ENCODE measurements around the gene CNTN4. TPM values are rescaled to one million over a fixed set of nuclear protein-coding genes. Genes with fewer than 3 reads are reported as not detected.

CNTN4 gene
- total RNA-seq, 1 donor from 2014 or later = 16.1 TPM

DNA sequence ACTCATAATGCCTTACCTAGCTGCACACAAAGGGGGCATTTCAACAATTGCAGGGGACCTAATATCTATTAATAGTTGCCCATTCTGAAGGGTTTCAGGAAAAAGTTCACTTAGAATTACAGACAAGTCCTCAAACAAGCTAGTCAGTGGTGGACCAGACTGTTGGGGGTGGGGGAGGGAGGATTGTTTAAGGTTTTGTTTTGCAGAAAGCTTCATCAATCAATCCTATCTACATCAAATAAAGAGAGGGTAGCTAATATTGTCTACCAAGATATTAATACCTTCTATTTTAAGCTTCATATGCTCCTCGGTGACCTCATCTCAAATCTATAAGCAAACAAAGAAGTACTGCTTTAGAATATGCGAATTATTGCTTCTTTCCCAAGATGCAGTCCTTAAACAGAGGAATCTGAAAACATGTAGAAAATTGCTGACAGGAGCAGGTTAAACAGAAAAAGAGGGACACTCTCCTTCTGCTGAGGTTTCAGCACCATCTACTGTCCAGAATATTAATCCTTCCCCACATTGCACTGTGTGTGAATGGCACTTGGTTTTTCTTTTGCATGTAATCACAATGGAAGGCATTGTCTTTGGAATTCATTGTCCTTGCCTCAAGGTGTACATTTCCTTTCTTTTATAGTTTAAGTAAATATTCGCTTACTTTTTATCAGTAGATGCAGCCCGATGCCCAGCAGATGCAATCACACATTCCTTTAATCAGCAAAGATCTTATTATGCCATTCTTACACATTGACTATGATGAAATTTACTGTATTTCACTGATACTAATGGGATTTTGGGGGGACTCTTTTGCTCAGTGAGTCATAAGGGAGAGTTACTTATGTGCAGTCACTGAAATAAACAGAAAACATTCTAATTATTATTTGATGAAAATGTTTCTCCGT is 916.8 kb downstream of the CNTN4 start:
- TF ChIP-seq, protein P1, sequence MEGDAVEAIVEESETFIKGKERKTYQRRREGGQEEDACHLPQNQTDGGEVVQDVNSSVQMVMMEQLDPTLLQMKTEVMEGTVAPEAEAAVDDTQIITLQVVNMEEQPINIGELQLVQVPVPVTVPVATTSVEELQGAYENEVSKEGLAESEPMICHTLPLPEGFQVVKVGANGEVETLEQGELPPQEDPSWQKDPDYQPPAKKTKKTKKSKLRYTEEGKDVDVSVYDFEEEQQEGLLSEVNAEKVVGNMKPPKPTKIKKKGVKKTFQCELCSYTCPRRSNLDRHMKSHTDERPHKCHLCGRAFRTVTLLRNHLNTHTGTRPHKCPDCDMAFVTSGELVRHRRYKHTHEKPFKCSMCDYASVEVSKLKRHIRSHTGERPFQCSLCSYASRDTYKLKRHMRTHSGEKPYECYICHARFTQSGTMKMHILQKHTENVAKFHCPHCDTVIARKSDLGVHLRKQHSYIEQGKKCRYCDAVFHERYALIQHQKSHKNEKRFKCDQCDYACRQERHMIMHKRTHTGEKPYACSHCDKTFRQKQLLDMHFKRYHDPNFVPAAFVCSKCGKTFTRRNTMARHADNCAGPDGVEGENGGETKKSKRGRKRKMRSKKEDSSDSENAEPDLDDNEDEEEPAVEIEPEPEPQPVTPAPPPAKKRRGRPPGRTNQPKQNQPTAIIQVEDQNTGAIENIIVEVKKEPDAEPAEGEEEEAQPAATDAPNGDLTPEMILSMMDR (IDR thresholded peaks at IDR 0.05; ENCODE audit: unreplicated experiment) = peak; percentile 61
- no peaks in the 10 kb centered on the region for H3K27me3 Mint-ChIP-seq
- H3K27ac Mint-ChIP-seq = no peak overlapping the region
- H3K36me3 Mint-ChIP-seq (ENCODE audit: insufficient read depth) = no peaks in the 10 kb centered on the region
- H3K4me1 Mint-ChIP-seq (ENCODE audit: low read depth) = peaks cover 33% of the 10 kb centered on the region
- no peak for DNase-seq (ENCODE audit: low spot score, unreplicated experiment)
- no peaks in the 10 kb centered on the region for H3K9me3 Mint-ChIP-seq (ENCODE audit: low read depth)
- H3K4me3 Mint-ChIP-seq (ENCODE audit: low read depth) = peak overlapping the region; percentile 27

DNA sequence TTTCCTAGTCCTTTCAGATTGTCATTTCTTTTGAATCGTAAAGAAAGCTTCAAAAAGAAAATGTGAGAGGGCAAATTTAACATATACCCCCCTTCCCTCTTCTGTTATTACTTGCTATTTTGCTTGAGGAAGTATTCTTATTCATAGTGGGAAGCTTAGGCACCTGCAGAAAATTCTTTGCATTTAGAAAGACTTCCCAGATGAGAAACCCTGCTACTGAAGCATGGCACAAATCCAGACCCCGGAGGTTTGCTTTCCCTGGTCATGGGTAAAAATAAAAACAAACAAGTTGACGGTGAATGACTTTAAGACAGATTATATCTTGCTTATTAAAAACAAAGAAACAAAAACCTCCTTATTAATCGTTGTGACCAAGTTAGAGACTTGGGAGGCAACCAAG is 917.6 kb downstream of the CNTN4 start:
- TF ChIP-seq, protein P1 (IDR thresholded peaks at IDR 0.05; ENCODE audit: unreplicated experiment) = no peak
- H3K4me1 Mint-ChIP-seq (ENCODE audit: low read depth) = peaks cover 33% of the 10 kb centered on the region
- no peak overlapping the region for H3K27ac Mint-ChIP-seq
- DNase-seq (ENCODE audit: low spot score, unreplicated experiment) = no peak
- no peaks in the 10 kb centered on the region for H3K27me3 Mint-ChIP-seq
- H3K36me3 Mint-ChIP-seq (ENCODE audit: insufficient read depth) = no peaks in the 10 kb centered on the region
- no peaks in the 10 kb centered on the region for H3K9me3 Mint-ChIP-seq (ENCODE audit: low read depth)
- H3K4me3 Mint-ChIP-seq (ENCODE audit: low read depth) = no peak overlapping the region

DNA sequence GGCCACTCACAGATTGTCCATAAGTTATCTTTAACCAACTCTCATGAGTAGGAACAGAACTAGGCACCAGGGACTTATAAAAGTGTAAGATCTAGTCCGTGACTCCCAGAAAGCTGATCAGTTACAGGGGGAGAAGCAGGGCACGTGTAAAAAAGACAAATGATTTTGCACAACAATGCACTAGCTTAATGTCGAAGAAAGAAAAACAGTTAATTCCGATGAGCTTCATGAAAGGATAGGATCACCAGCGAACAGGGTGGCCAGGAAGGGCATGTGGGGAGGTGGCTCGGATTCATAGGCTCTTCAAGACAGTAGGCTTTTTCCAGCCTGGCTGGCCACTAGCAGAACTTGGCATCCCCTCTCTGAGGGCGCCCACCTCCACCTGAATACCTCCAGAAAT is 921.5 kb downstream of the CNTN4 start:
- H3K27ac Mint-ChIP-seq = no peak overlapping the region
- no peak overlapping the region for H3K4me3 Mint-ChIP-seq (ENCODE audit: low read depth)
- TF ChIP-seq, protein P1 (IDR thresholded peaks at IDR 0.05; ENCODE audit: unreplicated experiment) = no peak
- no peaks in the 10 kb centered on the region for H3K9me3 Mint-ChIP-seq (ENCODE audit: low read depth)
- no peak for DNase-seq (ENCODE audit: low spot score, unreplicated experiment)
- H3K36me3 Mint-ChIP-seq (ENCODE audit: insufficient read depth) = no peaks in the 10 kb centered on the region
- H3K27me3 Mint-ChIP-seq = no peaks in the 10 kb centered on the region
- H3K4me1 Mint-ChIP-seq (ENCODE audit: low read depth) = peaks cover 26% of the 10 kb centered on the region

DNA sequence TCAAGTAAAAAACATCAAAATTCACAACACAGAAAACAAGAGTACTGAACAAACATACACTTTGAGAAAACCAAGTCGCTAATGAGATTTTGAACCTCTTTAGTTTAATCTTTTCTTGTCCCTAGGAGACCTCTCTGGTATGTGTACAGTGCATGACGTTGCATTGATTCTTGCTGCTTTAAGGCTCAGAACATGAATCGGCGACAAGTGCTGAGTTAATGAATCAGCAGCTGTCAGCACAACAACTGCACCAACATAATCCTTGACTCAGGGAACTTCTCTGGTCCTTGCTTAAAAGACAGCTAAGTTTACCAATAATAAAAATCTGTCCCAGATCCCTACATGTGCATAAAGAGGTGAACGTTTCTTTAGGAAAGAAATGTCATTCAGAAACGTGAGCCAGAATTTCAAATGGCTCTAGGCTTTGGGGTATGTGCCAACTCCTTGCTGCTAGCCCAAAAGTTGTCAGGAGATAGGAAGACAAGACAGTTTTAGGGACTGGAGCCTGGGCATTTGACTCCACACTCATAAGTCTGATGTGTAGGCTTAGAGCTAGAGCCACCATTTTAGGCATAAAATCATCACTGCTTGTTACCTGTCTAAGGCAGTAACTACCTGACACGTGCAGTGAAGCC is 924.6 kb downstream of the CNTN4 start:
- TF ChIP-seq, protein P1 (IDR thresholded peaks at IDR 0.05; ENCODE audit: unreplicated experiment) = no peak
- Mint-ChIP-seq H3K27me3 (no peaks in the 10 kb centered on the region), H3K36me3 (ENCODE audit: insufficient read depth) (no peaks in the 10 kb centered on the region), H3K27ac (no peak overlapping the region), H3K4me1 (ENCODE audit: low read depth) (peaks cover 16% of the 10 kb centered on the region), H3K9me3 (ENCODE audit: low read depth) (no peaks in the 10 kb centered on the region), H3K4me3 (ENCODE audit: low read depth) (no peak overlapping the region)
- DNase-seq (ENCODE audit: low spot score, unreplicated experiment) = no peak

DNA sequence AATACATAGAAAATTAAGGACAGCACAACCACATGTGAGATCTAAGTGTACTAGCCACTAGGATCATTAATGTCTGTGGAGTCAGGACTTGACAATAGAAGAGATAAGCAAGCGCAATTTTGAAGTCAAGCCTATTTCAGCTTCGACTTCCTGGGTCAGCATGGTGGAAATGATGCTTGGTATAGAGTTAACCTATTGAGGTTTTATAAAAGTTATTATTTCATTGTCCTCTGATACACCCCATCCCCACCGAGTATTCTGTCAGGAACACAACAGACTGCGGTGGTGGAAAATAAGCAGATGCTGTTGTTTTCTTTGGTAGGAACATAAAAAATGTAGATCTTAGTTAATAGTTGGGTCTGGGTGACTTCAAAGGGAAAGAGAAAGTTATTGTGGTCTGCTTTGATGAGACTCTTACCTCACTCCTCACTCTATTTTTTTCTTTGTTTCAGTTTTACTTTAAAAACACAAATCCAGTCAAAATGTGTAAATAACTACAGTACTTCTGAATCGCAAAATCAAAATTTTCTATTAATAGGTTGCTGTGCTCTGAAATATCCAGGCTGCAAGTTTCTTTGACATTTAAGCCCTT is 929.4 kb downstream of the CNTN4 start:
- Mint-ChIP-seq H3K4me1 (ENCODE audit: low read depth) (peaks cover 19% of the 10 kb centered on the region), H3K36me3 (ENCODE audit: insufficient read depth) (no peaks in the 10 kb centered on the region), H3K9me3 (ENCODE audit: low read depth) (no peaks in the 10 kb centered on the region), H3K4me3 (ENCODE audit: low read depth) (no peak overlapping the region), H3K27ac (no peak overlapping the region), H3K27me3 (no peaks in the 10 kb centered on the region)
- no peak for DNase-seq (ENCODE audit: low spot score, unreplicated experiment)
- TF ChIP-seq, protein P1 (IDR thresholded peaks at IDR 0.05; ENCODE audit: unreplicated experiment) = no peak

Measured in progenitor cell of endocrine pancreas (in vitro differentiated cells).